Activated CD8-positive, alpha-beta memory T cell treated with anti-CD3 and anti-CD28 coated beads, Interleukin-2, amount 50 U/mL, for 48 hours (primary cell): Measurements from ENCODE around the gene RIF1.

Experiments used
- DNase-seq: peaks from one replicate; pipeline ENCODE4 v3.0.0-alpha.2; 2020

Gene RIF1

DNA sequence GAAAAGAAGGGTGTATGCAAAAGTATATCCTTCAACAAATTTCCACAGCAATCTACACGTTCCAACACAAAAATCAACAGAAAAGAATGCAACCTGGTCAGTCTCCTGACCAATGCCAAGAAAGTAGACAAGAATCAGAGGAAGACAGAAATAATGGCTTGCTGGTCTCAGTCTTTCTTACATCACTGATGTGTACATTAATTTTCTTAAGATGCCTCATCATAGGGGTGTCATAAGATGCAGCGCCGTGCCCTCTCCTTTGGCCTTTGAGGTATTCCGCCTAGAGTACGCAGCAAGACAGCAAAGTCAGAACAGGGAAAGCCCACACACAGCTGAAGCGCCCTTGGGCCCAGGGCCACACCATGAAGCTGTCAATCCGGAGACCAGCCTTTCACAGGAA lies 112.9 kb downstream of the RIF1 start:
- DNase-seq: no peak

DNA sequence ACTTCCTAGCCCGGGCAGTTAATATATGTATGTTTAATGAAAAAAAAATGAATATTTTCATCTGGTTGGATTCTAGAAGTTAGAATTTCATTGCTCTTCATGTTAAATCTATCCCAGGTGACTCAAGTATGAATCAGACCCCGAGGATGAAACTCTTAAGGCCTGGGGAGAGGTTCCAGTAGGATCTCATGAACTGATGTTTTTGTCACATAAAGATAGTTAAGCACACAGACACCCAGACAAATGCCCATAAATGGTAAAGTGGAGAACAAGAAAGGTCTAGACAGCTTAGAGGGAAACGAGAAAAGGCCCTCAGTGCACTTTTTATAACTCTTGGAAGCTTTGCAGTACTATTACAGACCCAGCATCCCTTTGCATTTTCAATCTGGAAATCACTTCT lies 114.1 kb downstream of the RIF1 start:
- no peak for DNase-seq

DNA sequence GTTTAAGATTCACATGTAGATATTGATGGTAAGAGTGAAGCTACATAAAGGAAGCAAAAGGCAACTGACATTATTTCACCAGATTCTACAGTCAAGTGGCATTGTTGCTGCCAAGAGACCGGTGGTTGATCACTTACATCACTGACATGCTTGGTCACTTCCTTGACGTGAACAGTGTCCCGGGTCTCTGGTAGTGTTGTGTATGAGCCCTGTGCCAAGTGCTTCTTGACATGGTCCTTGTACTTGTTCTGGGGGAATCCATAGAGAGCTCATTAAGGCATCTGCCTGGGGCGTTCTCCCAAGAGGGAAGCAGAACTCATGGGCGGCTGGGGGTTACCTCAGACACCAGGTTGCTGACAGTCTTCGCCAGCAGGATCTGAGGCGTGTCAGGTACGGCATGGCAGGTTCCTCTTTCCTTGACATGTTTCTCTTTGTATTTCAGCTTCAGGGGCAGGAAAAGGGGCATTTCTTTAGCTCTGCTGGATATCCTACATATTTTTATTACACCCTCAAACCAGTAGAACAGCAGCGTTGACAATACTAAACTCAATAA lies 116.2 kb downstream of the RIF1 start:
- no peak for DNase-seq

DNA sequence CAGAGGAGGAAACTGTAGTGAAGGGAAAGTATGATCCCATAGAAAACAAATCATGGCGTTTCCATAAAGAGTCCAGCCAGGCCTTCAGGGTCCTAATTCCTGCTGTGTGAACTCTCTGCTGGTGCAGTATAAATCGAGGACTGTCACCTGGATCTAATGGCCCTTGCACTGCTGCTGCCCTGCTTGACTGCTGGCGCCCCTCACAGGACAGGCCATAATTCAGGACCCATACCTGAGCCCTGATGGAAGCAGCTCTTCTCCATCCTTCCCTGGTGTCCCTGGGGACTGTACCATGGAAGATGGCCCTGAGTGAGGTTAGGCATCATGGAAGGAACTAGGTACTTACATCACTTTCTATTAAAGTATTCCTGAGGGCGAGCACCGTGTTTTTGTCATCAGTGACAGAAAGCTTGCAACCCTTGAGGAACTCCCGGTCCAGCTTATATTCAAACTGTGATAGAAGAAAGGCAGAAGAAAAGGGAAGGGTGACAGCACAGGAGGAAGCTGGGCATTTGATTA lies 116.9 kb downstream of the RIF1 start:
- DNase-seq: no peak
